HuH-7 (cell line): ENCODE data around the gene TESK2.
"Not testable (repeated sequence)": the region's sequence is repeated elsewhere in the genome, so short reads cannot be mapped to it uniquely, and the experiment has no call there.

Experiments used
- DNase-seq: peaks from one replicate; pipeline ENCODE4 v3.0.0; 2011; ENCODE audit warnings: low spot score

TESK2 gene

DNA sequence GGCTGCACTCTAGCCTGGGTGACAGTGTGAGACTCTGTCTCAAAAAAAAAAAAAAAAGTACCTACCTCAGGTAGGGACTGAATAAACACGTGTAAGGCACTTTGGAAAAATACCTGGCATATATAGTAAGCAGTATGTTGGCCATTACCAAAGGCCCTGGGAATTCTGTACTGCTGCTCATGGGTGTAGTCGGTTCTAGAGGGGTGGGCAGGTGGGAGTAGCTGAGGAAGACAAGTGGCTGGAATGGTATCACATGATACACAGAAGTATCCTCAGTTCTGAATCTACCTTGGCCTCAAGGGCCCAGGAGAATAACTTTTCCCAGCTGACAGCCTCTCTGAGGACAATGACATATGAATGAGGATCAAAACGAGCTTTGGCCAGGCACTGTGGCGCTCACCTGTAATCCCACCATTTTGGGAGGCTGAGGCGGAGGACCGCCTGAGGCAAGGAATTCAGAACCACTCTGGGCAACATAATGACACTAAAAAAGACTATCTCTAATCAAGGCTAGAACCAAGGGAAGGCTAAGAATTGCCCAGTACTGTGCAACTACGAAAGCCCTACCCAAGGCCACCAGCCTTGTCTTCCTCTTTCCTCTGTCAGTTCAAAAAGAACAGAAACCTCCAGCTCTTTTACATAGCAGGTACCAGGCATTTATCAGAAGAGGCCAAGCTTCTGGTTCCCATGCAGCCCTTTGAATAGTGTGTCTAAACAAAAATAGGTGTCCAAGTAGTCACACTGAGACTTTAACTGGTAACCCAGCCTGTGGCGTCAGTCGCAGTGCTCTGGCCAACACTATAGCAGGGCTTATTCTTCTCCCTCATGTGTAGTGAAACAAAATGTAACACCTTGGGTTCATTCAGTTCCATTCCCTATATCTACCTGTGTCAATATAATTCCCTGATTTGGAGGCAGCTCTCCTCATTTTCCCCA lies 19.3 kb upstream of the TESK2 start:
- no peak for DNase-seq

DNA sequence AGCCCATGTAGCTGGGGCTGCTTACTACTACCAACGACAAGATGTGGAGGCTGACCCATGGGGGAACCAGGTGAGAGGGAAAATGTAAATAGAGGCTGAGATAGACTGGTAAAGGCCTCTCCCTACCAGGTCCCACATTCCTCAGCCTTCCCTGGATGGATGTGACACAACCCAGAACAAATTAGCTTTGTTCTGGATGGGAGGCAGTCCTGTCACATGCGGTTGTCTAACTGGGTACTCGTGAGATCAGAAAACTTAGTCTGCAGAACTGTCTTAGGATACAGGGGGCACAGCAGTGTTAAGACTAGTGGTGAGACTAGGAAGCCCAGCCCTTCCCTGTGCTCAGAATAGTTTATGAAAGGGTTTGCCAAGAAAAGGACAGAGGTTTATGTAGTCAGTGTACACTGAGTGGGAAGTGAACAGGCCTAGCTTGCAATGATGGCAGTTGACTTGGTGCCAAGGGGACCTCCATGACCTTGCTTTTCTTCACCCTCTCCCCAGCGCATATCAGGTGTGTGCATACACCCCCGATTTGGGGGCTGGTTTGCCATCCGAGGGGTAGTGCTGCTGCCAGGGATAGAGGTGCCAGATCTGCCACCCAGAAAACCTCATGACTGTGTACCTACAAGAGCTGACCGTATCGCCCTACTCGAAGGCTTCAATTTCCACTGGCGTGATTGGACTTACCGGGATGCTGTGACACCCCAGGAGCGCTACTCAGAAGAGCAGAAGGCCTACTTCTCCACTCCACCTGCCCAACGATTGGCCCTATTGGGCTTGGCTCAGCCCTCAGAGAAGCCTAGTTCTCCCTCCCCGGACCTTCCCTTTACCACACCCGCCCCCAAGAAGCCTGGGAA lies 17.6 kb upstream of the TESK2 start:
- DNase-seq = no peak

DNA sequence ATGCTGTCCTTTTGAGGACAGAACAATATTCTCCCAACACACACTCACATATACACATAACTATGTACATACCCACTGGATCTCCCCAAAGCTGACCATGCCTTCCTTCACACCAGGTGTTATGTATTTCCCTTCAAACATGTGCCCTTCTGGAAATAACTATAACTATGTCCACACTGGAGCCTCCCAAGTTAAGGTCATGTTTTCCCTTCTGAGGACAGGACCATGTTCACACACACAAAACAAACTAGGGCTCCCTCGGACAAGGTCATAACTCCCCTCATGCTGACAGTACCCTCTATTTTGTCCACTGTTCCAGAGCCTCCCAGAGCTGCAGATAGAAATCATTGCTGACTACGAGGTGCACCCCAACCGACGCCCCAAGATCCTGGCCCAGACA lies 16.9 kb upstream of the TESK2 start:
- no peak for DNase-seq

DNA sequence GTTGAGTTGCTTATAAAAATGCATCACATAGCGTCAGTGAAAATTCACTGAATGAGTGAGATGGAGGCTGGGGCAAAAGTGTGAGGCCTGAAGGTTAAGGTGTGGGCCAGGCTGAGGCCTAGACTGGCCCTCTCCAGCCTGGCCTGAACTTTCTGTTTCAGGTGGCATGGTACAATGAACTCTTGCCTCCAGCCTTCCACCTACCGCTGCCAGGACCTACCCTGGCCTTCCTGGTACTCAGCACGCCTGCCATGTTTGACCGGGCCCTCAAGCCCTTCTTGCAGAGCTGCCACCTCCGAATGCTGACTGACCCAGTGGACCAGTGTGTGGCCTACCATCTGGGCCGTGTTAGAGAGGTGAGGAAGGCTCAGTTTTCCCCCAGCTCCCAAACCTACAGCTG lies 16.2 kb upstream of the TESK2 start:
- no peak for DNase-seq

DNA sequence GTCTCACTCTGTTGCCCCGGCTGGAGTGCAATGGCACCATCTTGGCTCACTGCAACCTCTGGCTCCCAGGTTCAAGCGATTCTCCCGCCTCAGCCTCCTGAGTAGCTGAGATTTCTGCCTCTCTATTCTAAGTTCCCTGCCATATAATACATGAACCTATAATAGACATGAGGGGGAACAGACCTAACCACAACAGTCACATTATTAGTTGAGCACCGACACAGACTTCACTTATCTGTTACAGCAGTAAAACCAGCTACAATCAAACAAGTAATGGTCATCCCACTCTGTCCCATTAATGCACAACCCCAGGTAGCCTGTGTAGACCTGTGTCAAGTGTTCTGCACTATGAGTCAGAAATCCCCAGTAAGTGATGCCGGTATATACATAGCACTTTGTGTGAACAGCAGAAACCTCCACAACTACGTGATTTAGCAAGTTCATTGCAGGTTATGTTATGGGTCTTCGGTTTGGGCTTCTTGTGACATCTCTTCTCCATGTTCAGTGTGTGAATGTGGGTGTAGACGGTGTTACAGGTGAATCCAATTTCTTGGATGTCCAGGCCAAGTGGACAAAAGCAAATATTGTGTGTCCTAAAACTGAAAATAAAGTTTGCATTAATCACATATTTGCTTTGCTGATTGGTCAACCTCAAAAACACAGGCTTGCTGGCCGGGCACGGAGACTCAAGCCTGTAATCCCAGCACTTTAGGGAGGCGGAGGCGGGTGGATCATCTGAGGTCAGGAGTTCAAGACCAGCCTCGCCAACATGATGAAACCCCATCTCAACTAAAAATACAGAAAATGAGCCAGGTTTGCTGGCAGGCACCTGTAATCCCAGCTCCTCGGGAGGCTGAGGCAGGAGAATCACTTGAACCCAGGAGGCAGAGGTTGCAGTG lies 12.7 kb upstream of the TESK2 start:
- no peak for DNase-seq

DNA sequence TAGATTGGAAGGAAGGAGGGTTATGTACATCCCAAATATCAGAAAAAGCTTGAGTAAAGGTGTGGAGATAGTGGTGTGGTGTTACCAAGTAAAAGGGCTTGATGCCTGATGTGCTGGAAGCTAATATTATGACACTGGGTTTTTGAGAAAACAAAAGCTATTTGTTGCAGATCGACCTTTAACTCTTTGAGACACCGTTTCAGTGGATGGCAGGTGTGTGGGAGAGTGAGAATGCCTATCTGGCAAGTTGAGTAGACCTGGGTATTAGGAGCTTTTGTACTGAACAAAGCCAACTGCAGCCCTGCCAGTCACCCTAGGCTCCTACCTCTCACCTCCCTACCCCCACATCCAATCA lies 10.5 kb upstream of the TESK2 start:
- no peak for DNase-seq

DNA sequence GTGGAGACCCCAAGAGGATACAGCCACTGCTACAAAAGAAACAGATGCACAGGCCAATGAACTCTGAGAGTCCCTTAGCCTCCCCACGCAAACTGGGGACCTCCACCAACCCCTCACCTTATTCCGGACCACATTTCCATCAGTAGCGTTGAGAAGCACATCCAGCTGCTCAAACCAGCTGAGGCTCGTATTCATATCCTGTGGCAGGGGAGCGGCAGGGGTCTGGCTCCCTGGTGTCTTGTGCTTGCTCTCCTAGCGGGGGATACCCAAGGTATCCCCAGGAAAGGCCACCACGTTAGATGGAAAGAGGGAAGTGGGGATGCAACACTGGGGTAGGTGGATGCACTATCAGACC lies 8.4 kb upstream of the TESK2 start:
- no peak for DNase-seq

DNA sequence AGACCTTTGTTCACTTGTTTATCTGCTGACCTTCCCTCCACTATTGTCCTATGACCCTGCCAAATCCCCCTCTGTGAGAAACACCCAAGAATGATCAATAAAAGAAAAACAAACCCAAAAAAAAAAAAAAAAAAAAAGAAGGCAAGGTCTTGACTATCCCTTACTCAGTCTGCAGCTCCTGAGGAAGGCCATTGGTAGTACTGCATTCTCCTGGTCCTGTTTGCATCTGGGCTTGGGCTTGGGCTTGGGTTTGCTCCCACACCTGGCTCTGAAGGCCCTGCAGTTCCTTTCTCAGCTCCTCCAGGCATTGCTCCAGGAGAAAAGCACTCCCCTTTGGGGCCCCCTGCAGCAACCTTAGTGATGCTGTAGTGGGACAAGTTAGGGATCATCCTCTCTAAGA lies 7.3 kb upstream of the TESK2 start:
- no peak for DNase-seq

DNA sequence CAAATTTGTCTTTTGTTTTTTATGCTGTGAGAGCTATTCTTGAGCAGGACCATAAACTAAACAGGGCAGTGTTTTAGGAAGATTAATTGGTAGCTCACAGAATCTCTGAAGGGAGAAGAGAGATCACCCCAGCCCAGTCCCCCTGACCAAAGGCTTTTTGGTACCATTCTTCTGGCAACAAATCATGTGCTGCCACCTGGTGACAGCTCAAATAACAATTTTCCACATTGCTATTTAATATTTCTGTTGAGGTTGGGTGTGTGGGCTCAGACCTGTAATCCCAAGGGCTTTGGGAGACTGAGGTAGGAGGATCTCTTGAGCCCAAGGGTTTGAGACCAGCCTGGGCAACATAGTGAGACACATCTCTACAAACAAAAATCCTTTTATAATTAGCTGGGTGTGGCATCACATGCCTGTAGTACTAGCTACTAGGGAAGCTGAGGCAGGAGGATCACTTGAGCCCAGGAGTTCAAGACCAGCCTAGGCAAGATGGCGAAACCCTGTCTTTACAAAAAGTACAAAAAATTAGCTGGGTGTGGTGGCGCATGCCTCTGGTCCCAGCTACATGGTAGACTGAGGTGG lies 2.2 kb upstream of the TESK2 start:
- peak; percentile 76 for DNase-seq

DNA sequence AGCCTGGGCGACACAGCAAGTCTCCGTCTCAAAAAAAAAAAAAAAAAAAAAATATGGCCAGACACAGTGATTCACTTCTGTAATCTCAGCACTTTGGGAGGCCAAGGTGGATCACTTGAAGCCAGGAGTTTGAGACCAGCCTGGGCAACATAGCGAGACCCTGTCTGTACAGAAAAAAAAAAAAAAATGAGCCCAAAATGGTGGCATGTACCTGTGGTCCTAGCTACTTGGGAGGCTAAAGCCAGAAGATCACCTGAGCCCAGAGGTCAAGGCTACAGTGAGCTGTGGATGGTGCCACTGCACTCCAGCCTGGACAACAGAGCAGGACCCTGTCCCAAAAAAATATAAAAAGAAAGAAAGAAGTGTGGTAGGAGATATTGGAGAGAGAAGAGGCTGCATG lies 1.7 kb upstream of the TESK2 start:
- no peak for DNase-seq

DNA sequence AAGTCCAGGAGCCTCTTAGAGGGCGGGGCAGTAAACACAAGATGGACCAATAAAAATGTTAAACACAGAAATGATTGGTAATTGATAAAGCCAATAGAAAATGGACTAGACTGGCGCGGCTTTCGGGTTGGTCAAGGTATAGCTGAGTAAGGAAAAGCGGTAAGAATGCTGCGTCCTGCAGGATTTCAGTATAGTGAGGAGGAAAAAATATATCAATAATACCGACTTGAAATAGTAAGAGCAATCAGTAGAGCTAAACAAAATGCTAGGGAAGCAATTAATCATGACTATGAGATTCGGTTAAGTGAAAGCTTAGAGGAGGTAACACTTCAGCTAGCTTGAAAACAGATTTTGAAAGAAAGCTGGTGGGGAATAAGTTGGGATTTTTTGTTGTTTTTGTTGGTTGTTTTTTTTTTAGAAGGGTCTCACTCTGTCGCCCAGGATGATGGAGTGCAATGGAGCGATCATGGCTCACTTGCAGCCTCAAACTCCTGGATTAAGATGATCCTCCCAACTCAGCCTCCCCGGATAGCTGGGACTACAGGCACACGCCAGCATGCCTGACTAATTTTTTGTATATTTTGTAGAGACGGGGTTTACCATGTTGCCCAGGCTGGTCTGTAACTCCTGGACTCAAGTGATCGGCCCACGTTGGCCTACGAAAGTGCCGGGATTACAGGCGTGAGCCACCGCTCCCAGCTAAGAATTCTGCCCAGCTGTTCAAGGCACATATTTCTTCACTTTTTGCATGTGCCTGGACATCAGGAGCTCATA lies 711 bp upstream of the TESK2 start:
- no peak for DNase-seq

DNA sequence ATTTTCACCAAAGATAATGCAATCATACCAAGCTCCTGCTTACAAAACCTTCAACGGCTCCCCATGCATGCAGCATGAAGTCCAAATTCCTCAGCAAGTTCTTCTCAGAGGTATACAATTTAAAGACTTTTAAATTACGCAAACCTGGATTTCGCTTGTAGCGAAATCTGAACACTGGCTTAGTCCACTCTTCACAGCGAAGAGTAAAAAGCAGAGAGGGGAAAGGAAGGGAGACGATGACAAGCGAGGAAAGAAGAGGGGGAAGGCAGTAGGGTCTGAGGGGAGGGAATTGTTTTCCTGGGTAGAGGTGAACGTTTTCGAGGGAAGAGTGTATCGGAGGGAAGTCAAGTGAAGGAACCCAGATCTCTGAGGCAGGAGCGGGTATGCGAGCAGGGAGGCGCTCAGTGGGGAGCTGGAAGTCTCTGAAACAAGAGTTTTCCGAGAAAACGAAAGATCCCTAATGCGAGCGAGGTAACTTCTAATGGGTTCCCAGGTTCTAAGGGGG lies 790 bp downstream of the TESK2 start:
- no peak for DNase-seq

DNA sequence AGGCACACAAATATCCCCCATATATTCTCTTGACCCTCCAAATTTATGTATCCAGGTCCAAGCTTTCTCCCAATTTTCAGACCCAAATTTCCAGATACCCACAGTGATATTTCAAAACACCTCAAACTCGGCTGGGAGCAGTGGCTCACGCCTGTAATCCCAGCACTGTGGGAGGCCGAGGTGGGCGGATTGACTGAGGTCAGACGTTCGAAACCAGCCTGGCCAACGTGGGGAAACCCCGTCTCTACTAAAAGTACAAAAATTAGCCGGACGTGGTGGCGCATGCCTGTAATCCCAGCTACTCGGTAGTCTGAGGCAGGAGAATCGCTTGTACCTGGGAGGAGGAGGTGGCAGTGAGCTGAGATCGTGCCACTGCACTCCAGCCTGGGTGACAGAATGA lies 1.6 kb downstream of the TESK2 start:
- not testable (repeated sequence) for DNase-seq

DNA sequence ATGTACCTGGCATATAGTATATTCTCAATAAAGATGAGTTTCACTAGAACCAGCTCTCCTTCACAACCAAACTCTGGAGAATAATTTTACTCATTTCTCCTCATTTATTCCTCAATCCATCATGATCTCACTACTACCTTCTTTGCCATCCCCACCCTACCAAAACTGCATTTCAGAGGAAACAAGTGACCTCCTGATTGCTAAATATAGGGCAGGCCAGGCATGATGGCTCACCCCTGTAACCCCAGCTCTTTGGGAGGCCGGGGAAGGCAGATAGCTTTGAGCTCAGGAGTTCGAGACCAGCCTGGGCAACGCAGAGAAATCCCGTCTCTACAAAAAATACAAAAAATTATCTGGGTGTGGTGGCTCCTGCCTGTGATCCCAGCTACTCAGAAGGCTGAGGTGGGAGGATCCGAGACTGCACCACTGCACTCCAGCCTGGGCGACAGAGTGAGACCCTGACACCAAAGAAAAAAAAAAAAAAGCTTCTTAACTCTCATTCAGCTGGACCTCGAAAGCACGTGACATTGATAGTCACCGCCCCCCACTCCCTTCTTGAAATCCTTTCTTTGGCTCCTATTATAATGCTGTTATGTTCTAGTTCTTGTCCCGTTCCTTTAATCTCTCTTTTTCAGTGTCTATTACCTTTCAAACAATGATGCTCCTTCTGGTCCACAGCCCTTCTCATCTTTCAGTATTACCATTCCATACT lies 2.1 kb downstream of the TESK2 start:
- no peak for DNase-seq

DNA sequence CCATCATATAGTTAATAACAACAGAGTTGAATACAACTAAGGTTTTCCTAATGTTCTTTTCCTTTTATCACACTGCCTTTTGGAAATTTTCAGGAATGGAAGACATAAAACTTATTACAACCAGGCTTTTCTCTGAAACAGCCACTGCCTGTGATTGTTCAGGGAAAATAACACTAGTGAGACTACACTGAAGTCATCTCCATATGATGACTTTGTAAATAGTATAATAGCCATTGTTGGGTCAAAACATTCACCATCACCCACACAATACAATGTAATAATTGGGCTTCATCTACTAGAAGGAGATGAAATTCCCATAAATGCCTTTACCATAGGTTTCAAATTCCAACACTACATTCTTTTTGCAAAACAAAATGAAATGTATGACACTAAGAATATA lies 5.0 kb downstream of the TESK2 start:
- no peak for DNase-seq

DNA sequence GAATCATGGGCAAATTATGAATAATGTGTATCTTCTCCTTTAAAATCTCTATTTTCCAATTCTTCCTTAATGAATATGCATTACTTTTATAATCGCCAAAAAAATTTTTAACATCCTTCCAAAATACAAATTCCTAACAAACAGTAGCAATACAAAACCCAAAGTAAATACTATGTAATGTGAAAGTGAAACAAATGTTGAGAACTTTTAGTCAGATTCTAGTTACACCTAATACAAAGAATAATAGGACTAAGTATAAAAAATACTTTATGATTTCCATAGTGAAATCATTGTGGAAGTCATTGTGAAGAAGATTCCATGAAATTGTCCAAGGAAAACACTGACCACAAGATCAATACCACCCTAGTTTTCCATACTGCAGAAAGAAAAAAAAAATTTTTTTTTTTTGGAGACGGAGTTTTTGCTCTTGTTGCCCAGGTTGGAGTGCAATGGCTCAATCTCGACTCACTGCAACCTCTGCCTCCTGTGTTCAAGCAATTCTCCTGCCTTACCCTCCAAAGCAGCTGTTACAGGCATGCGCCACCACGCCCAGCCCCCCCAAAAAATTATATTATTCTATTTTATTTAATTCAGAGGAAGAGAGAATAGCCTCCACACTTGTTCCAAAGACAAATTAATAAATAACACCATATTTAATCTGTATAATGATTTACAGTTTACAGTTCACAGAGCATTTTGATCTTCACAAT lies 11.8 kb downstream of the TESK2 start:
- no peak for DNase-seq

DNA sequence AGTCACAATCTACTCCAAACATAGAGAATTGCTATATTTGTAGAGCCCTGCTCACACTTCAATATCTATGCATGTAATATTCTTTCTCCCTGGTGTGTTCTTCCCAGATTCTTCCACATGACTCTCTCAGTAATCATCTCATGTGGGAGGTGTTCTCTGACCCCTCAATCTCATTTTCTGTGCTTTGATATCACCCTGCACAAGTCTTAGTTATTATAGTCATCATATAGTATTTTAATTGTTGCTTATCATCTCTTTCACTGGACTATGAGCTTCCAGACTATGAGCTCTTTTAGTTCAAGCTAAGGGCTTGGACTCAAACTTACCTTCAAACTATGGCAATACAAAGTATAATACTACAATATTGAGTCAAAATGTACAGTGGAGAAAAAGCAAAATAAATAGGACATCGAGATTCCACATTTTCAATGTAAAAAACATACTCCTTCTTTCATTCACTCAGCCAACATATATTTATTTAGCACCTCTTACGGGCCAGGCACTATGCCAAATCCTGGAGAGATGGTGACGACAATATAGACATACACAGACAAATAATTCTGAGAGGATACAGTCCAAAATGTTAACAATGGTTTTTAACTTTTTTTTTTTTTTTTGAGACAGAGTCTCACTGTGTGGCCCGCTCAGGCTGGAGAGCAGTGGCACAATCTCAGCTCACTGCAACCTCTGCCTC lies 12.7 kb downstream of the TESK2 start:
- DNase-seq = no peak

DNA sequence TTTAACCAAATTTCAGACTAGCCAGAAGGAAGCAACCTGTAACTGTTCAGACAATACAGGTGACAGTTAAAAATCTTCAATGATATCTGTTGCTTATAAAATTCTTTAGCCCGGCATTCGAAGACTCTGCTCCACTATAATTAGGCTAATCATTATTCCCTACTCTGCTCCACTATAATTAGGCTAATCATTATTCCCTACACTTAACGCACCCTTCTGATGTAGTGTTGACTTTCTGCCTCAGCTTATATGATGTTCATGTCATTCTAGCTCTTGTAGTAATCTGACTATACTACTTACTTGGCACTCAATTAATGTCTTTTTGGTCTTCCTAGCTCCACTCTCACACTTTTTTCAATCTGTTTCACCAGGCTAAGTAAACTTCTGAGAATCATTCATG lies 13.3 kb downstream of the TESK2 start:
- no peak for DNase-seq

DNA sequence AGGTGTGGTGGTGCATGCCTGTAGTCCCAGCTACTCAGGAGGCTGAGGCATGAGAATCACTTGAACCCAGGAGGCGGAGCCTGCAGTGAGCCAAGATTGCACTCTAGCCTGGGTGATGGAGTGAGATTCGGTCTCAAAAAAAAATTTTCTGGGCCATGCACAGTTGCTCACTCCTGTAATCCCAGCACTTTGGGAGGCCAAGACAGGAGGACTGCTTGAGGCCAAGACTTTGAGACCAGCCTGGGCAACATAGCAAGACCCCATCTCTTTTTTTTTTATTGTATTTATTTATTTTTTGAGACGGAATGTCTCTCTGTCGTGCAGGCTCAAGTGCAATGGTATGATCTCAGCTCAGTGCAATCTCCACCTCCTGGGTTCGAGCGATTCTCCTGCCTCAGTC lies 16.8 kb downstream of the TESK2 start:
- not testable (repeated sequence) for DNase-seq
